Fibroblast of villous mesenchyme (primary cell): ENCODE results near the gene TOR4A. TPM values are rescaled to one million over a fixed set of nuclear protein-coding genes. Genes with fewer than 3 reads are reported as not detected.

Experiments
- DNase-seq: peaks from one replicate; pipeline ENCODE4 v3.0.0-alpha.2; 2010; ENCODE audit warnings: low read depth
- H3K4me3 ChIP-seq: 2 replicates; pipeline ENCODE4 v1.5.1; 2011; ENCODE audit warnings: low read depth, mild to moderate bottlenecking, low read length
- CTCF ChIP-seq: IDR thresholded peaks from 2 replicates; pipeline ENCODE4 v1.5.1; 2012; ENCODE audit warnings: low read depth, mild to moderate bottlenecking, low read length; ENCODE audit not compliant: insufficient read depth
- total RNA-seq: library from RNA; depleted of rRNA; stranded (reverse); fragments of >200 nt; gene quantifications from 2 replicates; pipeline ENCODE4 v1.2.3, GENCODE V29; 2012

The TOR4A gene
- total RNA-seq, 1 donor = 42.3 TPM

- TF ChIP-seq CTCF = no peak
- no peak overlapping the region for H3K4me3 ChIP-seq
- DNase-seq = no peak
Measured at GRCh38 chr9:137311986-137312851, 34.7 kb downstream of the TOR4A start.

- DNase-seq = no peak
- H3K4me3 ChIP-seq = no peak overlapping the region
- no peak for TF ChIP-seq CTCF
Measured at GRCh38 chr9:137312852-137313325, 35.4 kb downstream of the TOR4A start.

- no peak for DNase-seq
- no peak for TF ChIP-seq CTCF
- H3K4me3 ChIP-seq = no peak overlapping the region
Measured at GRCh38 chr9:137313326-137313936, 35.9 kb downstream of the TOR4A start.

- DNase-seq = no peak
- H3K4me3 ChIP-seq = no peak overlapping the region
- TF ChIP-seq CTCF = no peak
Measured at GRCh38 chr9:137313956-137314560, 36.5 kb downstream of the TOR4A start.

- DNase-seq = no peak
- TF ChIP-seq CTCF = no peak
- no peak overlapping the region for H3K4me3 ChIP-seq
Measured at GRCh38 chr9:137314561-137315560, 37.3 kb downstream of the TOR4A start.

- TF ChIP-seq CTCF = no peak
- no peak for DNase-seq
- no peak overlapping the region for H3K4me3 ChIP-seq
Measured at GRCh38 chr9:137315581-137316011, 38.1 kb downstream of the TOR4A start.
